T-cell (primary cell): Measurements from ENCODE around the gene LIFR. TPM values are rescaled to one million over a fixed set of nuclear protein-coding genes. Genes with fewer than 3 reads are reported as not detected.

Source experiments
- ATAC-seq, 4 experiments: fragments of 200-7000 bp in 3 of 4; fragments of 150-1000 bp in 1 of 4; cut with Tn5 transposase; replicated peaks in 1 of 4; 1 replicate in 3 of 4; 2 replicates in 1 of 4; pipeline ENCODE4 v1.10.0; 2021; ENCODE audit warnings: moderate library complexity in 3 of 4, mild to moderate bottlenecking in 2 of 4, moderate number of reproducible peaks in 1 of 4
- CTCF ChIA-PET, 2 donors: fragments of 300-600 bp; sonication (Branson Sonifier 250); formaldehyde crosslinking; loops; one replicate each; lab custom pipeline; 2022; ENCODE audit warnings: antibody characterized with exemption in 2 of 2; lab: Charles Lee
- POLR2A ChIA-PET, 2 donors: fragments of 300-600 bp; sonication (Branson Sonifier 250); formaldehyde crosslinking; loops; one replicate each; lab custom pipeline; 2022; ENCODE audit warnings: antibody characterized with exemption in 2 of 2; lab: Charles Lee
- DNase-seq, 35 experiments: peaks; one replicate each; pipeline versions ENCODE4 v3.0.0 to v3.0.0-alpha.2; 2013 to 2023
- H3K27ac ChIP-seq: one replicate; pipeline ENCODE4 v1.5.1; 2013; ENCODE audit warnings: low read length
- H3K27me3 ChIP-seq, 2 experiments: replicated peaks in 1 of 2; 1 replicate in 1 of 2; 2 replicates in 1 of 2; pipeline versions ENCODE4 v1.6.1 to v1.7.0; 2013; ENCODE audit warnings: low read length in 1 of 2, mixed read lengths in 1 of 2; ENCODE audit not compliant: control insufficient read depth in 2 of 2, insufficient read depth in 2 of 2; ENCODE audit errors: extremely low read depth in 1 of 2
- H3K36me3 ChIP-seq, 2 donors: 1 replicate in 1 of 2; 2 replicates in 1 of 2; pipeline versions ENCODE4 v1.6.1 to v1.7.0; 2013; ENCODE audit warnings: low read length in 1 of 2; ENCODE audit not compliant: control insufficient read depth in 2 of 2, insufficient read depth in 1 of 2; ENCODE audit errors: extremely low read depth in 1 of 2
- H3K4me1 ChIP-seq, 2 experiments: 1 replicate in 1 of 2; 2 replicates in 1 of 2; pipeline versions ENCODE4 v1.6.1 to v1.7.0; 2013; ENCODE audit warnings: low read length in 2 of 2, mixed read lengths in 1 of 2; ENCODE audit not compliant: insufficient read depth in 2 of 2, control insufficient read depth in 1 of 2; ENCODE audit errors: extremely low read depth in 1 of 2
- H3K4me3 ChIP-seq, 2 donors: 1 replicate in 1 of 2; 2 replicates in 1 of 2; pipeline versions ENCODE4 v1.5.1 to v1.7.0; 2013; ENCODE audit warnings: mild to moderate bottlenecking in 2 of 2, low read length in 1 of 2, moderate library complexity in 1 of 2; ENCODE audit not compliant: control insufficient read depth in 1 of 2; ENCODE audit errors: extremely low read depth in 1 of 2
- H3K9me3 ChIP-seq: 2 replicates; pipeline ENCODE4 v1.7.0; 2013
- H3K27ac Mint-ChIP-seq, 2 donors: one replicate each; pipeline ENCODE4 v1.8.0; 2020 to 2021; ENCODE audit warnings: mild to moderate bottlenecking in 2 of 2, mixed read lengths in 2 of 2
- H3K27me3 Mint-ChIP-seq, 2 donors: one replicate each; pipeline ENCODE4 v1.8.0; 2021 to 2022; ENCODE audit warnings: mixed read lengths in 2 of 2
- H3K36me3 Mint-ChIP-seq: one replicate; pipeline ENCODE4 v1.8.0; 2021; ENCODE audit warnings: mixed read lengths
- H3K4me1 Mint-ChIP-seq, 3 donors: one replicate each; pipeline ENCODE4 v1.8.0; 2020 to 2022; ENCODE audit warnings: mixed read lengths in 3 of 3, mild to moderate bottlenecking in 1 of 3
- H3K4me3 Mint-ChIP-seq, 3 donors: one replicate each; pipeline ENCODE4 v1.8.0; 2020 to 2022; ENCODE audit warnings: mild to moderate bottlenecking in 3 of 3, mixed read lengths in 3 of 3, moderate library complexity in 3 of 3
- H3K9me3 Mint-ChIP-seq, 3 donors: one replicate each; pipeline ENCODE4 v1.8.0; 2020 to 2022; ENCODE audit warnings: mixed read lengths in 3 of 3
- WGBS: methylation state at CpG from one replicate; pipeline ENCODE4 v1.1.5; 2013; ENCODE audit warnings: missing lambda C conversion rate; ENCODE audit not compliant: insufficient coverage; 5-methylcytosine and 5-hydroxymethylcytosine counted together
- total RNA-seq, 35 experiments: library from RNA in 6 of 35; stranded (reverse) in 6 of 35; fragments of 120-200 nt in 1 of 35; gene quantifications; one replicate each; pipeline versions ENCODE4 v1.2.1 to v1.2.4 and lab custom pipeline; 2013 to 2026

Gene LIFR
- total RNA-seq, 5 donors from 2014 or later (not counting 1 experiment from before 2014, with no cell fraction given) = 0.12 to 1.2 (median 0.66) TPM; not detected in 1

DNA sequence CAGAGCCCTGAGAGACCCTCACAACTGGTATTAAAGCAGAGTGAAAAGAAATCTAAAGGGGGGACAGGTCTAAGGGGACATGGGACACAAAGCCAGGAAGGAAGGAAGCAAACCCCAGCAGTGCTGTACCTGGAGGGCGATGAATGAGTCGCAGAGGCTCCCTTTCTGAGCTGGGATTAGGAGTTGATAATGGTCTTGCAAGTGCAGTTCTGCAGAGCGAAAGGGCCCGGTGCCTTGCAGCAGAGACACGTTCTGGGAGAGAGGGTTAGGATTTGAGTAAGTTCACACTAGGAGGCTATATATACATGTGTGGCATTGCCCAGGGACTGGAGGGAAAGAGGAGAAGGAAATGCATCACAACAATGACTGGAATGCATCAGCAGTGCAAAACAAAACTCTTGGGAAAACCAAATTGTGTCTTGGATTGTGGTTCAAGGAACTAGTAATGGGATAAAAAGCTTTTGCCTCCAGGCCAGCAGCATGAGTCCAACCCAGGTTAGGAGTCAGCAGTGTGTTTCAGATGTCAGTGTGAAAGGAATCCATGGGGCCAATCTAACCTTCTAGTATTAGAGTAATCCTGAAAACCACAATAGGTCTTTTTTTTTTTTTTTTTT is 38.8 kb upstream of the LIFR start:
- ATAC-seq = no peak
- H3K27ac Mint-ChIP-seq = no peak overlapping the region
- no peaks in the 10 kb centered on the region for H3K4me1 Mint-ChIP-seq
- H3K36me3 ChIP-seq = no peaks in the 10 kb centered on the region
- DNase-seq = no peak
- H3K4me3 Mint-ChIP-seq = no peak overlapping the region
- H3K27me3 ChIP-seq = peaks cover 0 to 4% of the 10 kb centered on the region in 2 experiments
- 66% methylated on average over 5 of the region's 5 CpGs for WGBS
- no peaks in the 10 kb centered on the region for H3K36me3 Mint-ChIP-seq
- no peaks in the 10 kb centered on the region for H3K9me3 ChIP-seq
- CTCF ChIA-PET = no interaction called here
- no peak overlapping the region for H3K4me3 ChIP-seq
- peaks cover 14 to 18% of the 10 kb centered on the region in 2 donors for H3K27me3 Mint-ChIP-seq
- no peaks in the 10 kb centered on the region for H3K4me1 ChIP-seq
- no peaks in the 10 kb centered on the region for H3K9me3 Mint-ChIP-seq
- H3K27ac ChIP-seq = no peak overlapping the region
- POLR2A ChIA-PET = interaction anchor here in 1 of 2 donors (0.6 to 0.7 kb wide), 2 partner anchors 12 to 24 kb away, joined by 4 read pairs; no protein-coding TSS in a partner anchor

- Mint-ChIP-seq H3K36me3 (no peaks in the 10 kb centered on the region), H3K4me3 (no peak overlapping the region), H3K27me3 (peaks cover 14 to 22% of the 10 kb centered on the region in 2 donors), H3K27ac (no peak overlapping the region), H3K9me3 (no peaks in the 10 kb centered on the region), H3K4me1 (no peaks in the 10 kb centered on the region)
- POLR2A ChIA-PET = no interaction called here
- Histone ChIP-seq H3K4me1 (no peaks in the 10 kb centered on the region), H3K27me3 (peaks cover 0 to 4% of the 10 kb centered on the region in 2 experiments), H3K36me3 (no peaks in the 10 kb centered on the region), H3K9me3 (no peaks in the 10 kb centered on the region), H3K4me3 (no peak overlapping the region), H3K27ac (no peak overlapping the region)
- CTCF ChIA-PET = no interaction called here
- WGBS = 66% methylated on average over 6 of the region's 7 CpGs
- DNase-seq = no peak
- ATAC-seq = no peak
Observed at GRCh38 chr5:38593959-38594358, 37.5 kb upstream of the LIFR start.

GRCh38 chr5:38591523-38591849 is 35.0 kb upstream of the LIFR start:
- Histone ChIP-seq H3K36me3 (no peaks in the 10 kb centered on the region), H3K9me3 (no peaks in the 10 kb centered on the region), H3K4me1 (no peaks in the 10 kb centered on the region), H3K27ac (no peak overlapping the region), H3K27me3 (no peaks in the 10 kb centered on the region), H3K4me3 (no peak overlapping the region)
- Mint-ChIP-seq H3K4me3 (no peak overlapping the region), H3K27me3 (peaks cover 9 to 16% of the 10 kb centered on the region in 2 donors), H3K9me3 (no peaks in the 10 kb centered on the region), H3K4me1 (no peaks in the 10 kb centered on the region), H3K27ac (no peak overlapping the region), H3K36me3 (no peaks in the 10 kb centered on the region)
- CTCF ChIA-PET = no interaction called here
- DNase-seq (no peak), ATAC-seq (no peak)
- 79% methylated on average over 2 of the region's 2 CpGs for WGBS
- POLR2A ChIA-PET = no interaction called here

- no CpG with 5 or more reads among the region's 2 CpGs for WGBS
- no peaks in the 10 kb centered on the region for H3K36me3 Mint-ChIP-seq
- H3K4me1 Mint-ChIP-seq = no peaks in the 10 kb centered on the region
- Histone ChIP-seq H3K27ac (no peak overlapping the region), H3K4me3 (no peak overlapping the region), H3K4me1 (no peaks in the 10 kb centered on the region), H3K27me3 (no peaks in the 10 kb centered on the region), H3K9me3 (no peaks in the 10 kb centered on the region), H3K36me3 (no peaks in the 10 kb centered on the region)
- H3K9me3 Mint-ChIP-seq = no peaks in the 10 kb centered on the region
- ATAC-seq (no peak), DNase-seq (no peak)
- peaks cover 10 to 18% of the 10 kb centered on the region in 2 donors for H3K27me3 Mint-ChIP-seq
- POLR2A ChIA-PET = no interaction called here
- no peak overlapping the region for H3K4me3 Mint-ChIP-seq
- CTCF ChIA-PET = no interaction called here
- no peak overlapping the region for H3K27ac Mint-ChIP-seq
Observed at GRCh38 chr5:38590838-38591522, 34.5 kb upstream of the LIFR start.

- POLR2A ChIA-PET = no interaction called here
- no peak overlapping the region for H3K27ac ChIP-seq
Observed at GRCh38 chr5:38589629-38590028, 33.2 kb upstream of the LIFR start.

DNA sequence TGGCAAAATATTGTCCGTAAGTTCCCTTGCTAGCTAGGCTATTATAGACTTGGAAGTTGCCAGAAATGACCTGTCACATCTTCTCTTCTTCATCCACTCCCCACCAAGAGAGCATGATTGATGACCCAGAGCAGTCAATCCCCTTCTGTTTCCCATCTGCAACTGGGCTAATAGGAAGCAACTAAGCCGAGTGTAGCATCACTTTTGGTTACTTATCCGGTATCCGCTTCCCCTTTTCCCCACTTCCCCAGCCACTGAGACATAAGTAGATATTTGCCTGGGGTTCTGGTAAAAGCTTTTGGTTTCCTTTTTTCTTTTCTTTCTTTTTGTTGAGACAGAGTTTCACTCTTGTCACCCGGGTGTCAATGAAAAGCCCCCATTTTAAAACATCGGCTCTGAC is 29.4 kb upstream of the LIFR start:
- H3K4me1 Mint-ChIP-seq = peaks cover 3 to 6% (median 5%) of the 10 kb centered on the region in 3 donors
- H3K27ac Mint-ChIP-seq = no peak overlapping the region
- Histone ChIP-seq H3K27me3 (no peaks in the 10 kb centered on the region), H3K27ac (no peak overlapping the region), H3K36me3 (no peaks in the 10 kb centered on the region), H3K4me1 (no peaks in the 10 kb centered on the region), H3K9me3 (no peaks in the 10 kb centered on the region), H3K4me3 (no peak overlapping the region)
- peaks cover 26 to 40% of the 10 kb centered on the region in 2 donors for H3K27me3 Mint-ChIP-seq
- ChIA-PET CTCF (no interaction called here), POLR2A (interaction anchor here in 1 of 2 donors (0.5 kb wide), 1 partner anchor 20 kb away, joined by 9 read pairs; no protein-coding TSS in a partner anchor)
- WGBS = no CpG with 5 or more reads among the region's 6 CpGs
- no peak overlapping the region for H3K4me3 Mint-ChIP-seq
- DNase-seq = no peak
- no peaks in the 10 kb centered on the region for H3K36me3 Mint-ChIP-seq
- ATAC-seq = no peak
- H3K9me3 Mint-ChIP-seq = no peaks in the 10 kb centered on the region

More at GRCh38 chr5:38589629-38590028, 33.2 kb upstream of the LIFR start:
- Mint-ChIP-seq H3K36me3 (no peaks in the 10 kb centered on the region), H3K4me1 (no peaks in the 10 kb centered on the region), H3K4me3 (no peak overlapping the region), H3K9me3 (no peaks in the 10 kb centered on the region), H3K27me3 (peaks cover 7 to 22% of the 10 kb centered on the region in 2 donors), H3K27ac (no peak overlapping the region)
- Histone ChIP-seq H3K27me3 (no peaks in the 10 kb centered on the region), H3K4me3 (no peak overlapping the region), H3K36me3 (no peaks in the 10 kb centered on the region), H3K4me1 (no peaks in the 10 kb centered on the region), H3K9me3 (no peaks in the 10 kb centered on the region)
- CTCF ChIA-PET = no interaction called here
- DNase-seq (no peak), ATAC-seq (no peak)
- no CpG with 5 or more reads among the region's 4 CpGs for WGBS
